Measurements from ENCODE around the gene HMG20A.

Gene HMG20A

GRCh38 chr15:77526595-77527163 is 106.0 kb downstream of the HMG20A start:
- no peak for DNase-seq

- peak; percentile 45 for DNase-seq
Observed at GRCh38 chr15:77527164-77527778, 106.6 kb downstream of the HMG20A start.

GRCh38 chr15:77527831-77528231 is 107.1 kb downstream of the HMG20A start:
- DNase-seq = no peak

GRCh38 chr15:77528290-77528967 is 107.7 kb downstream of the HMG20A start:
- no peak for DNase-seq

GRCh38 chr15:77528968-77529319 is 108.3 kb downstream of the HMG20A start:
- DNase-seq = no peak

- no peak for DNase-seq
Observed at GRCh38 chr15:77529394-77530159, 108.9 kb downstream of the HMG20A start.

- DNase-seq = no peak
Observed at GRCh38 chr15:77530576-77530975, 109.9 kb downstream of the HMG20A start.

- no peak for DNase-seq
Observed at GRCh38 chr15:77531191-77532000, 110.7 kb downstream of the HMG20A start.

GRCh38 chr15:77532067-77532710 is 111.5 kb downstream of the HMG20A start:
- DNase-seq = no peak

- no peak for DNase-seq
Observed at GRCh38 chr15:77532846-77533245, 112.2 kb downstream of the HMG20A start.

- DNase-seq = no peak
Observed at GRCh38 chr15:77533578-77534430, 113.1 kb downstream of the HMG20A start.
